Medulla oblongata (tissue), 1 donor: Measurements from ENCODE around the gene TBC1D16.

Experiments used
- DNase-seq: peaks from one replicate; pipeline ENCODE4 v3.0.0-alpha.2; 2015; ENCODE audit errors: extremely low spot score

TBC1D16 gene

GRCh38 chr17:79892457-79893241, 143.0 kb downstream of the TBC1D16 start:
- DNase-seq, result no peak

- no peak for DNase-seq
Observed at GRCh38 chr17:79891113-79891730, 144.4 kb downstream of the TBC1D16 start.

GRCh38 chr17:79890706-79891105, 145.0 kb downstream of the TBC1D16 start:
- DNase-seq, result no peak

GRCh38 chr17:79888811-79889634, 146.6 kb downstream of the TBC1D16 start:
- DNase-seq, result no peak

GRCh38 chr17:79888009-79888540, 147.6 kb downstream of the TBC1D16 start:
- no peak for DNase-seq

DNA sequence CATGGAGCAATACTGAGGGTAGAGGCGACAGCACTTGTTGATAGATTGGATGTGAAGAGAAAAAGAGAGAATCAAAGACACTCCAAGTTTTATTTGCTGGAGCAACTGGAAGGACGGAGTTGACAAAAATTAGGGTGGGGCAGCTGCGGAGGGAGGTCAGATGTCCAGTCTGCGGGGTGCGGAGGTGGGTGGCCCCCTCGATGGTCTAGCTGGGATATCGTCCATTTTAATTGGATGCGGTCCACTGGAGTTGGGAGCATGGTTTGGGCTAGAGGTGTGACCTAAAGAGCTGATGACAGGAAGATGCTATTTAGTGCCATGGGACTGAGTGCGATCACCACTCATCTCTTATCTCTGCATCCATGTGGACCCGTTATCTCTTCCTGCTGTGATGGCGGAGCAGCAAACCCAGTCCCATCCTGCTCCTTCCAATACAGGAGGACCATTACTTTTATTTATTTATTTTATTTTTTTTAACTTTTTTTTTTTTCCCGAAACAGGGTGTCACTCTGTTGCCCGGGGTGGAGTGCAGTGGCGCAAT, 148.2 kb downstream of the TBC1D16 start:
- no peak for DNase-seq

- no peak for DNase-seq
Observed at GRCh38 chr17:79883202-79883601, 152.5 kb downstream of the TBC1D16 start.
